ENCODE data around the gene HOXB5. TPM values are rescaled to one million over a fixed set of nuclear protein-coding genes. Genes with fewer than 3 reads are reported as not detected.

The HOXB5 gene
- total RNA-seq, 2 experiments from 2014 or later: not detected

GRCh38 chr17:48570325-48571023 lies 23.1 kb downstream of the HOXB5 start:
- H3K27me3 Mint-ChIP-seq (ENCODE audit: low read depth): peaks cover 8% of the 10 kb centered on the region
- no peaks in the 10 kb centered on the region for H3K36me3 Mint-ChIP-seq (ENCODE audit: low read depth)
- H3K4me1 Mint-ChIP-seq (ENCODE audit: low read depth): peaks cover 5% of the 10 kb centered on the region
- H3K9me3 Mint-ChIP-seq: no peaks in the 10 kb centered on the region
- CTCF ChIA-PET: interaction anchor here (1.2 kb wide), 1 partner anchor 545 kb away, joined by 3 read pairs; no protein-coding TSS in a partner anchor
- no peak overlapping the region for H3K27ac Mint-ChIP-seq
- intact Hi-C loops (cut with micrococcal nuclease): no loop called here
- no peak for DNase-seq
- no peak overlapping the region for H3K4me3 Mint-ChIP-seq

DNA sequence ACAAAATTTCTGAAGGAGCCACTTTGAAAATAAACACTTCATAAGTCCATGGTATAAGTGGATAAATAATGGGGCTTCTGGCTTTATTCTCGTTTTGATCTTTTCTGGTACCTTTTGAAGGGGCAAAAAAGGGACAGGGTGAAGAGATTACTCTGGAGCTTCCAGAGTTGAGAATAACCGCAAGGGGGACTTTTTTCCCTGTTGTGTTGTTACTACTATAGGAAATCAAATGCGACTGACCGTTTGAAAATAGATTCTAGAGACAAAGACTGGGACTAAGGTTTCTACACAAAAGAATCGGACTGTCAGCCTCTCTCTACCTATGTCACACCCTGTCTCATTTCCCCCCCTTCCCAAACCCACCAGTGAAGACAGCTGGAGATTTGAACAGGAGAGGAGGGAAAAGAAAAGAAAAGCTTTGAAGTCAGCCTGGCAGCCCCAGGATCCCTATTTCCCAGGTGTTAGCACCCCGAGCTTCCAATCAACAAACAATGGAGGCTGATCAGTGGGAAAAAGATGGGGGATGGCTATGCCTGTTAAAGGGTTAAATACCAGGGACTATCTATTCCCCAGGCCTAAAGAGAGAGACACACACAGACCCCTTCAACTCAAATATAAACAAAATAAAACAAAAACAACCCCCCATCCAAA lies 23.8 kb downstream of the HOXB5 start:
- Mint-ChIP-seq H3K36me3 (ENCODE audit: low read depth) (no peaks in the 10 kb centered on the region), H3K4me3 (no peak overlapping the region), H3K9me3 (no peaks in the 10 kb centered on the region), H3K27ac (no peak overlapping the region), H3K27me3 (ENCODE audit: low read depth) (peaks cover 9% of the 10 kb centered on the region), H3K4me1 (ENCODE audit: low read depth) (peaks cover 5% of the 10 kb centered on the region)
- CTCF ChIA-PET: interaction anchor here (1.2 kb wide), 1 partner anchor 544 kb away, joined by 3 read pairs; no protein-coding TSS in a partner anchor
- no peak for DNase-seq
- intact Hi-C loops (cut with micrococcal nuclease): no loop called here

DNA sequence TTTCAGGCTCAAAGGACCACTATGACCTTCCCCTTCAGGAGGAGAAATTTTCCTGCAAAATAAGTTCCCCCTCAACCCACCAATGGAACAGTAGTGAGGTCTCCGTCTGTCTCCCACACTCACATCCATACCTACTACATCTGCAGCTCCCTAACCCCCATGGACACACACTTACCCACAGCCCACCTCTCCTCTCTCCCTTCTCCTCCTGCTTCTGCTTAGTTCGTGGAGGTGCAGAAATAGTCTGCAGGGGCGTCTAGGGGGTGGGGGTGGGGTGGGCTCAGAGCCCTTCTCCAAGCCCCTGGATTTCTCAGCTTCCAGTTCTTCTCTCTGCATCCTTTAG lies 24.4 kb downstream of the HOXB5 start:
- Mint-ChIP-seq H3K36me3 (ENCODE audit: low read depth) (no peaks in the 10 kb centered on the region), H3K27ac (no peak overlapping the region), H3K4me1 (ENCODE audit: low read depth) (peaks cover 5% of the 10 kb centered on the region), H3K4me3 (no peak overlapping the region), H3K9me3 (no peaks in the 10 kb centered on the region), H3K27me3 (ENCODE audit: low read depth) (peaks cover 14% of the 10 kb centered on the region)
- DNase-seq: no peak
- CTCF ChIA-PET: no interaction called here
- intact Hi-C loops (cut with micrococcal nuclease): no loop called here

DNA sequence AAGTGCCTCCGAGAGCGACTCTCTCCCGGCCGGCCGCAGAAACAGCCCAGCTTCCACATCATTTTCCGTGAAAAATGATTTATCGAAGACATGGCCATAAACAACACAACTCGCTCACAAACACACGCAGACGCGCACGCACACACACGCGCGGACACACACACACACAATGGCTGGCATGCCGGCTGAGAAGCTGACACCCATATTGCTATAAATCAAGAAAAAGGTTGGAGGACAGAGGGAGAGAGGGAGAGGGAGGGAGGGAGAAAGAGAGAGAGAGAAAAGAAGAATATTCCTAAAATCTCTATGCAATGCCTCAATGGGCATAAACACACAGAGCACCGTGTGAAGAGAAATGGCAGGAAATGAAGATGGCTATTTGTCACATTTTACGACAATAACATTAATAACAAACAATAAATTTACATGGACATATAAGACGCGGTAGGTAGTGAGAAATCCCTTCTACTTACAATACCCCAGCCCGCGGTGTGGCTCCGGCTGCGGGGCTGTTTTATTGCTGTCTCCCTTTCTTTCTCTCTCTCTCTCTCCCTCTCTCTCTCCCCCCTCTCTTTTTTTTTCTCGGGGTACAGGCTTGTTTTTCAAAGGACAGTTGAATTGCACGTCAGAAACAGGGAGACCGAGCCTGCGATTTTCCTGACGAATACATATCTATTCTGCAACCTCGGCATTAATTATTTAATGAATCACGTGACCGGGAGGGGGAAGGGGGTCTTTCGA lies 24.9 kb downstream of the HOXB5 start:
- no peaks in the 10 kb centered on the region for H3K9me3 Mint-ChIP-seq
- CTCF ChIA-PET: interaction anchor here (0.6 kb wide), 1 partner anchor 762 kb away, joined by 3 read pairs; no protein-coding TSS in a partner anchor
- peak overlapping the region; percentile 37 for H3K4me3 Mint-ChIP-seq
- peaks cover 16% of the 10 kb centered on the region for H3K27me3 Mint-ChIP-seq (ENCODE audit: low read depth)
- DNase-seq: no peak
- peaks cover 5% of the 10 kb centered on the region for H3K4me1 Mint-ChIP-seq (ENCODE audit: low read depth)
- no peaks in the 10 kb centered on the region for H3K36me3 Mint-ChIP-seq (ENCODE audit: low read depth)
- intact Hi-C loops (cut with micrococcal nuclease): no loop called here
- H3K27ac Mint-ChIP-seq: no peak overlapping the region

DNA sequence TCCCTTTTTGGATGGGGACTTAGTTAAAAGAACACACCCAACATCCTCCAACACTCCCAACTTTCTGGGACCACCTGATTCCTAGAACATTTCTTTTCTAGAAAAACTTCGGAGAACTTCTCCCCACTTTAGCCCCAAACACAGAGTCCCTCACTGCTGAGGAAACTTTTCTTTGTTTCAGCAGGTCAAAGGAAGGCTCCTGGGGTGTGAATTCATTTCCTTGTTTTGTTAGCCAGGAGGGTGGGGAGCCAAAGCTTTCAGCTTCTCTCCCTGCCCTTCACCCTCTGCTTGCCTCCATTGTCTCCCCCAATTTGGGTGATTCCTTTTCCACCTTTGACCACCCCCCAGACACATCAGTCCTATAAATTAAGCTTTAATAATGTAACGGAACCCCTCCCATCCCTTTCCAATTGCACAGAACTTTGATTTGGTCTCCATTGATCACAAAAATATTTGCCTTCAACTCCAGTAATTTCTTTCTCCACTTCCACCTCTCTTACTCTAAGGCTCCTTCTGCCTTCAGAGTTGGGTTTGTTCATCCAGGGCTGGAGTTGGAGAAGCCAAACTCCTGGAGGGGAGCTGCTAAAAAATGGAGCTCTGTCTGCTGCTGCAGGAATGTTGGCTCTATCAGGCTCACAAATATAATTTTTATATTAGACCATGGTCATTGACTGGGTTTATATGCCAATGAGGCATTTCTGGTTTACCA lies 25.8 kb downstream of the HOXB5 start:
- no peaks in the 10 kb centered on the region for H3K36me3 Mint-ChIP-seq (ENCODE audit: low read depth)
- H3K27ac Mint-ChIP-seq: no peak overlapping the region
- intact Hi-C loops (cut with micrococcal nuclease): no loop called here
- H3K4me1 Mint-ChIP-seq (ENCODE audit: low read depth): peaks cover 5% of the 10 kb centered on the region
- CTCF ChIA-PET: interaction anchor here (0.6 kb wide), 1 partner anchor 762 kb away, joined by 3 read pairs; no protein-coding TSS in a partner anchor
- DNase-seq: no peak
- no peaks in the 10 kb centered on the region for H3K9me3 Mint-ChIP-seq
- peaks cover 16% of the 10 kb centered on the region for H3K27me3 Mint-ChIP-seq (ENCODE audit: low read depth)
- no peak overlapping the region for H3K4me3 Mint-ChIP-seq

GRCh38 chr17:48567209-48567608 lies 26.4 kb downstream of the HOXB5 start:
- H3K27me3 Mint-ChIP-seq (ENCODE audit: low read depth): peaks cover 20% of the 10 kb centered on the region
- intact Hi-C loops (cut with micrococcal nuclease): no loop called here
- H3K36me3 Mint-ChIP-seq (ENCODE audit: low read depth): no peaks in the 10 kb centered on the region
- no peak for DNase-seq
- CTCF ChIA-PET: no interaction called here
- H3K4me1 Mint-ChIP-seq (ENCODE audit: low read depth): peaks cover 5% of the 10 kb centered on the region
- no peaks in the 10 kb centered on the region for H3K9me3 Mint-ChIP-seq
- H3K27ac Mint-ChIP-seq: no peak overlapping the region
- no peak overlapping the region for H3K4me3 Mint-ChIP-seq

- H3K27me3 Mint-ChIP-seq (ENCODE audit: low read depth): peaks cover 20% of the 10 kb centered on the region
Observed at GRCh38 chr17:48566717-48567116, 26.9 kb downstream of the HOXB5 start.

DNA sequence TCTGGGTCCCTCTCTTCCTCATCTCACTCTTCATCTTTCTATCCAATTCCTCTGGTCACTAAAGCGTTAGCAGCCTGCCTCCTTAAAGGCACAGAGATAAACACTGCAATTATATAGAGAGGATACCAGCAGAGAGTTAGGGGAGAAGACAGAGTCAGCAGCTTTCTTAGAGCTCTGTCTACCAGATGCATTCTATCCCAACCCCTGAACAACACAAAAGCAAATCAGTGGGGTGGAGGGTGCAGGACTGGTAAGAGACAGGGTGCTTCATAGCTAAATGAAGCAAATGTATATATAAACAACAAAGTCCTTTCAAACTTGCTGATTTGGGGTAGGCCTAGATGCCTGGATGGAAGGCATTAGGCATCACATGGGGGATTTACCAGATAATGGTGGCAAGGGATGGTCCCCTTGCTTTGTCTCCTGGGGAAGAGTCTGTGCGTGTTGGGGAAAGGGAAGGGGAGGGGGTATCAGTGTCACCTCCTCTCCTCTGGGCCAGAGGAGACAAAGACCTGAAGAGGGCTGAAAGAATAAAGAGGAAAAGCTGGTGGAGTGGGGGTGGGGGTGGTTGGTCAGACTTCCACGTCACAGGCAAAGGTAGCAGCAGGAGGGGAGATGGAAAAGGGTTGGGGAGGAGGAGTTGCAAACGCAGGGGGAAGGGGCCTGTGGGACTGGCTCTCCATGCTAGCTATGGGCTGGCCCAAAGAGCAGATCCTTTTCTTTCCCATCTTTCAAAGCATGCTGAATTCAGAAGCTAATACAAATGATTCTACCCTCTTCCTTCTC lies 27.5 kb downstream of the HOXB5 start:
- H3K36me3 Mint-ChIP-seq (ENCODE audit: low read depth): no peaks in the 10 kb centered on the region
- peaks cover 20% of the 10 kb centered on the region for H3K27me3 Mint-ChIP-seq (ENCODE audit: low read depth)
- H3K9me3 Mint-ChIP-seq: no peaks in the 10 kb centered on the region
- peaks cover 5% of the 10 kb centered on the region for H3K4me1 Mint-ChIP-seq (ENCODE audit: low read depth)
- CTCF ChIA-PET: interaction anchor here (0.6 kb wide), 1 partner anchor 137 kb away, joined by 4 read pairs; no protein-coding TSS in a partner anchor
- intact Hi-C loops (cut with micrococcal nuclease): no loop called here
- no peak overlapping the region for H3K4me3 Mint-ChIP-seq
- no peak overlapping the region for H3K27ac Mint-ChIP-seq
- DNase-seq: no peak

More at GRCh38 chr17:48566717-48567116, 26.9 kb downstream of the HOXB5 start:
- CTCF ChIA-PET: no interaction called here
- intact Hi-C loops (cut with micrococcal nuclease): no loop called here
- Mint-ChIP-seq H3K27ac (no peak overlapping the region), H3K4me1 (ENCODE audit: low read depth) (peaks cover 5% of the 10 kb centered on the region), H3K36me3 (ENCODE audit: low read depth) (no peaks in the 10 kb centered on the region), H3K4me3 (no peak overlapping the region), H3K9me3 (no peaks in the 10 kb centered on the region)
- DNase-seq: no peak

GRCh38 chr17:48565022-48565554 lies 28.5 kb downstream of the HOXB5 start:
- Mint-ChIP-seq H3K36me3 (ENCODE audit: low read depth) (no peaks in the 10 kb centered on the region), H3K27ac (no peak overlapping the region), H3K4me1 (ENCODE audit: low read depth) (peaks cover 5% of the 10 kb centered on the region), H3K4me3 (no peak overlapping the region), H3K9me3 (no peaks in the 10 kb centered on the region), H3K27me3 (ENCODE audit: low read depth) (peaks cover 20% of the 10 kb centered on the region)
- CTCF ChIA-PET: interaction anchor here (0.5 kb wide), 1 partner anchor 219 kb away, joined by 3 read pairs; no protein-coding TSS in a partner anchor
- intact Hi-C loops (cut with micrococcal nuclease): no loop called here
- no peak for DNase-seq

DNA sequence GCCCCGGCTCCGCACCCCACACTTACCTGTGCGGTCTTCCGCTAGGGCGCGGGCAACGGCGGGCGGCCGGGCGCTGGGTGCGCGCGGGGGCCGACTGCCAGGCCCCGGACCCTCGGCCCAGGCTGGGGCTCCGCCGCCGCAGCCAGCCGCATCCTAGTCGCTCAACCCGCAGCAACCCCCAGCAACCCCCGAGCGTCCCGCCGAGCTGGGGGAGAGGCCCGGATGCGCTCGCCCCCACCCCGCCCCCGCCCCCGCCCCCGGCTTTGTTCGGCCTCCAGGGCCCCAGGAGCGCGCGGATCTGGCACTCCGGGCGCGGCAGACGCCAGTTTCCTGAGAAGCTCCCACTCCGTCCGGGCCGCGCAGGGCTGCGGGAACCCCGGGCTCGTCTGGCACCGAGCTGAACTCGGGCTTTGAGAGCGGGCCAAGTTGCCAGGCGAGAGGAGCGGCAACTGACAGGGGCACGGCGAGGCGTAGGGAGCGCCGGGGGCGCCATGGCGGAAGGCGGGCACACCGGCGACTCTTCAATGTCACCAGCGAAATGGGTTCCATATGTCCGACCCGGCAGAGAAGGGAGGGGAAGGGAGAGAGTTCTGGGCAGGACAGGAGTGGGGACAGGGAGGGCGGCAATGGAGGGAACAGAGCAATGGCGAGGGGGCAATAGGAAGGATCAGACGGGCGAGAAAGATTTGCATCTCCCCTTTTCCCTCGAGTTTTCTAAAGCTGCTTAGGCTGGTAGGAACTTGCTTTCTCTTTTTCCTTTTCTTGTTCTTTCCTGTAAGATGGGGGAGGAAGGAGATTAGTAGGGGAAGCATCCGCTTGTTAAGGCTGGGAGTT lies 29.2 kb downstream of the HOXB5 start:
- H3K4me3 Mint-ChIP-seq: peak overlapping the region; percentile 33
- intact Hi-C loops (cut with micrococcal nuclease): no loop called here
- H3K9me3 Mint-ChIP-seq: no peaks in the 10 kb centered on the region
- CTCF ChIA-PET: interaction anchor here (0.5 to 0.6 kb wide), 2 partner anchors 15 to 219 kb away, joined by 3 read pairs; no protein-coding TSS in a partner anchor
- H3K4me1 Mint-ChIP-seq (ENCODE audit: low read depth): peaks cover 5% of the 10 kb centered on the region
- no peaks in the 10 kb centered on the region for H3K36me3 Mint-ChIP-seq (ENCODE audit: low read depth)
- DNase-seq: no peak
- H3K27me3 Mint-ChIP-seq (ENCODE audit: low read depth): peaks cover 20% of the 10 kb centered on the region
- H3K27ac Mint-ChIP-seq: no peak overlapping the region

GRCh38 chr17:48563867-48564187 lies 29.8 kb downstream of the HOXB5 start:
- Mint-ChIP-seq H3K27me3 (ENCODE audit: low read depth) (peaks cover 18% of the 10 kb centered on the region), H3K27ac (no peak overlapping the region), H3K9me3 (no peaks in the 10 kb centered on the region), H3K36me3 (ENCODE audit: low read depth) (no peaks in the 10 kb centered on the region), H3K4me1 (ENCODE audit: low read depth) (peaks cover 5% of the 10 kb centered on the region), H3K4me3 (no peak overlapping the region)
- intact Hi-C loops (cut with micrococcal nuclease): no loop called here
- CTCF ChIA-PET: interaction anchor here (0.6 kb wide), 1 partner anchor 15 kb away, joined by 3 read pairs; no protein-coding TSS in a partner anchor
- no peak for DNase-seq
